CD14-positive monocyte (primary cell): ENCODE results near the gene ENTREP3. TPM values are rescaled to one million over a fixed set of nuclear protein-coding genes. Genes with fewer than 3 reads are reported as not detected.
"Not testable (repeated sequence)": the region's sequence is repeated elsewhere in the genome, so short reads cannot be mapped to it uniquely, and the experiment has no call there.

Experiments used
- DNase-seq, 3 donors: peaks; one replicate each; pipeline ENCODE4 v3.0.0-alpha.2; 2011 to 2022
- H2AFZ ChIP-seq: 2 replicates; pipeline ENCODE4 v1.6.0; 2012; ENCODE audit warnings: mild to moderate bottlenecking, low read depth, low read length, inconsistent platforms; ENCODE audit not compliant: insufficient read depth, poor library complexity, severe bottlenecking
- H3K27ac ChIP-seq, 2 donors: 1 replicate in 1 of 2; 2 replicates in 1 of 2; pipeline ENCODE4 v1.5.1; 2012 to 2013; ENCODE audit warnings: low read length in 2 of 2, control low read depth in 1 of 2, inconsistent platforms in 1 of 2, low read depth in 1 of 2, mild to moderate bottlenecking in 1 of 2
- H3K27me3 ChIP-seq, 2 donors: one replicate each; pipeline versions ENCODE4 v1.6.0 to v1.6.1; 2011 to 2013; ENCODE audit warnings: low read length in 2 of 2; ENCODE audit not compliant: control insufficient read depth in 2 of 2, insufficient read depth in 2 of 2
- H3K36me3 ChIP-seq, 2 donors: replicated peaks in 1 of 2; 1 replicate in 1 of 2; 2 replicates in 1 of 2; pipeline versions ENCODE4 v1.5.1 to v1.6.1; 2012 to 2013; ENCODE audit warnings: low read length in 2 of 2, control low read depth in 1 of 2, inconsistent platforms in 1 of 2, mild to moderate bottlenecking in 1 of 2; ENCODE audit not compliant: insufficient read depth in 2 of 2, control insufficient read depth in 1 of 2
- H3K4me1 ChIP-seq, 2 donors: 1 replicate in 1 of 2; 2 replicates in 1 of 2; pipeline versions ENCODE4 v1.5.1 to v1.6.1; 2012 to 2013; ENCODE audit warnings: low read length in 2 of 2, control low read depth in 1 of 2, inconsistent platforms in 1 of 2, mild to moderate bottlenecking in 1 of 2, moderate library complexity in 1 of 2; ENCODE audit not compliant: insufficient read depth in 2 of 2, control insufficient read depth in 1 of 2
- H3K4me2 ChIP-seq: replicated peaks from 2 replicates; pipeline ENCODE3; 2012; ENCODE audit warnings: low read length, moderate library complexity, mild to moderate bottlenecking; ENCODE audit not compliant: poor library complexity, severe bottlenecking; ENCODE audit errors: extremely low read depth
- H3K4me3 ChIP-seq, 3 experiments: fragments of 200-600 bp in 1 of 3; sonication (generic) in 1 of 3; replicated peaks in 1 of 3; 1 replicate in 2 of 3; 2 replicates in 1 of 3; pipeline ENCODE4 v1.5.1; 2011 to 2013; ENCODE audit warnings: low read length in 3 of 3, mild to moderate bottlenecking in 3 of 3, control low read depth in 2 of 3, low read depth in 2 of 3, inconsistent platforms in 1 of 3, moderate library complexity in 1 of 3
- H3K79me2 ChIP-seq: 2 replicates; pipeline ENCODE4 v1.6.0; 2012; ENCODE audit warnings: mild to moderate bottlenecking, control low read depth, inconsistent platforms, low read length, moderate library complexity; ENCODE audit not compliant: insufficient read depth
- H3K9ac ChIP-seq: 2 replicates; pipeline ENCODE4 v1.6.0; 2017; ENCODE audit warnings: low read length, mild to moderate bottlenecking; ENCODE audit not compliant: insufficient read depth, poor library complexity, severe bottlenecking
- H3K9me3 ChIP-seq, 2 donors: replicated peaks in 1 of 2; 1 replicate in 1 of 2; 2 replicates in 1 of 2; pipeline versions ENCODE4 v1.5.1 to v1.6.1; 2012 to 2013; ENCODE audit warnings: low read length in 2 of 2, control low read depth in 1 of 2; ENCODE audit not compliant: control insufficient read depth in 1 of 2, insufficient read depth in 1 of 2
- H4K20me1 ChIP-seq: 2 replicates; pipeline ENCODE4 v1.6.0; 2012; ENCODE audit warnings: mild to moderate bottlenecking, low read length, control low read depth, moderate library complexity; ENCODE audit not compliant: insufficient read depth
- H3K27ac Mint-ChIP-seq, 7 donors: one replicate each; pipeline ENCODE4 v1.8.0; 2020; ENCODE audit warnings: mild to moderate bottlenecking in 7 of 7, mixed read lengths in 7 of 7, moderate library complexity in 6 of 7, inconsistent platforms in 2 of 7
- H3K27me3 Mint-ChIP-seq, 3 donors: one replicate each; pipeline ENCODE4 v1.8.0; 2021 to 2022; ENCODE audit warnings: low read depth in 3 of 3, mild to moderate bottlenecking in 3 of 3, mixed read lengths in 3 of 3, moderate library complexity in 3 of 3, inconsistent platforms in 1 of 3
- H3K36me3 Mint-ChIP-seq, 2 donors: one replicate each; pipeline ENCODE4 v1.8.0; 2020; ENCODE audit warnings: mixed read lengths in 2 of 2, inconsistent platforms in 1 of 2, mild to moderate bottlenecking in 1 of 2
- H3K4me1 Mint-ChIP-seq: one replicate; pipeline ENCODE4 v1.8.0; 2020; ENCODE audit warnings: mild to moderate bottlenecking, mixed read lengths
- H3K4me3 Mint-ChIP-seq, 2 donors: one replicate each; pipeline ENCODE4 v1.8.0; 2020; ENCODE audit warnings: mild to moderate bottlenecking in 2 of 2, mixed read lengths in 2 of 2, moderate library complexity in 1 of 2
- H3K9me3 Mint-ChIP-seq, 7 donors: one replicate each; pipeline ENCODE4 v1.8.0; 2020 to 2022; ENCODE audit warnings: mixed read lengths in 7 of 7, mild to moderate bottlenecking in 6 of 7, moderate library complexity in 6 of 7, inconsistent platforms in 2 of 7
- WGBS: methylation state at CpG from one replicate; pipeline ENCODE4 v1.1.5; 2013; ENCODE audit warnings: missing lambda C conversion rate; ENCODE audit not compliant: insufficient coverage; 5-methylcytosine and 5-hydroxymethylcytosine counted together
- intact Hi-C, 2 donors: fragments of 100-400 bp; cut with micrococcal nuclease; formaldehyde crosslinking; loops; one replicate each; pipeline versions ENCODE4 v1.15.0 to v1.15.1; 2023
- polyA plus RNA-seq, 3 donors: library from polyadenylated mRNA; depleted of rRNA in 1 of 3; unstranded in 2 of 3; stranded (reverse) in 1 of 3; fragments of 300-500 nt in 2 of 3; fragments of >200 nt in 1 of 3; fragmentation: Illumina TruSeq in 2 of 3; gene quantifications; 1 replicate in 2 of 3; 2 replicates in 1 of 3; pipeline ENCODE4 v1.2.3, GENCODE V29; 2012 to 2021
- TF ChIP-seq, protein P1 (sequence below): fragments of 200-600 bp; IDR thresholded peaks from one replicate; pipeline ENCODE4 v1.8.0; 2022; ENCODE audit warnings: antibody characterized with exemption, mild to moderate bottlenecking

ENTREP3 gene
- polyA plus RNA-seq, 3 donors = 0.87 to 7.5 (median 1.9) TPM

DNA sequence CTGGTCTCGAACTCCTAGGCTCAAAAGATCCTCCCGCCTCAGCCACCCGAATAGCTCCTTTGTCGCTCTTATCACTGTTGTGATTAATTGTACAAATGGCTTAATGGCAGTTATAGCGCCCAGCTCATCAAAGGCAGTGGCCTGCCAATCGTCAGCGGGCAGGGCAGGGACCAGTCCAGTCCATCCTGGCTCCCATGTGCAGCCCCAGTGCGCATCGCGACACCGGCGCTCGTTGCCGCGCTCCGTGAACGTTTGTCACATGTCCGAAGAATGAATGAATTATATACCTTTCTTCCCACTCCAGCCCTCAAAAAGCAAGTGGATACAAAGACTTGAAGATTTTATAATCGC lies 28.4 kb downstream of the ENTREP3 start:
- no peaks in the 10 kb centered on the region for H4K20me1 ChIP-seq
- H3K9me3 Mint-ChIP-seq = no peaks in the 10 kb centered on the region
- peaks cover 60 to 63% of the 10 kb centered on the region in 2 donors for H3K4me1 ChIP-seq

GRCh38 chr1:155226188-155226909 lies 28.9 kb downstream of the ENTREP3 start:
- peaks cover 64 to 68% of the 10 kb centered on the region in 2 donors for H3K4me1 ChIP-seq
- H2AFZ ChIP-seq = peak overlapping the region; percentile 80

More for the DNA sequence above, 28.4 kb downstream of the ENTREP3 start:
- peak overlapping the region; percentile 58 to 80 for H3K27ac ChIP-seq
- H3K36me3 ChIP-seq = no peaks in the 10 kb centered on the region
- 0% methylated on average over 15 of the region's 19 CpGs for WGBS
- peaks cover 2 to 10% (median 2%) of the 10 kb centered on the region in 3 donors for H3K27me3 Mint-ChIP-seq
- H3K4me2 ChIP-seq = peak overlapping the region; percentile 98
- H3K36me3 Mint-ChIP-seq = no peaks in the 10 kb centered on the region
- H3K4me3 ChIP-seq = peak overlapping the region; percentile 62 to 87 (median 68)
- peaks cover 18% of the 10 kb centered on the region for H3K79me2 ChIP-seq
- peak overlapping the region; percentile 89 to 95 (median 93) for H3K27ac Mint-ChIP-seq
- TF ChIP-seq, protein P1, sequence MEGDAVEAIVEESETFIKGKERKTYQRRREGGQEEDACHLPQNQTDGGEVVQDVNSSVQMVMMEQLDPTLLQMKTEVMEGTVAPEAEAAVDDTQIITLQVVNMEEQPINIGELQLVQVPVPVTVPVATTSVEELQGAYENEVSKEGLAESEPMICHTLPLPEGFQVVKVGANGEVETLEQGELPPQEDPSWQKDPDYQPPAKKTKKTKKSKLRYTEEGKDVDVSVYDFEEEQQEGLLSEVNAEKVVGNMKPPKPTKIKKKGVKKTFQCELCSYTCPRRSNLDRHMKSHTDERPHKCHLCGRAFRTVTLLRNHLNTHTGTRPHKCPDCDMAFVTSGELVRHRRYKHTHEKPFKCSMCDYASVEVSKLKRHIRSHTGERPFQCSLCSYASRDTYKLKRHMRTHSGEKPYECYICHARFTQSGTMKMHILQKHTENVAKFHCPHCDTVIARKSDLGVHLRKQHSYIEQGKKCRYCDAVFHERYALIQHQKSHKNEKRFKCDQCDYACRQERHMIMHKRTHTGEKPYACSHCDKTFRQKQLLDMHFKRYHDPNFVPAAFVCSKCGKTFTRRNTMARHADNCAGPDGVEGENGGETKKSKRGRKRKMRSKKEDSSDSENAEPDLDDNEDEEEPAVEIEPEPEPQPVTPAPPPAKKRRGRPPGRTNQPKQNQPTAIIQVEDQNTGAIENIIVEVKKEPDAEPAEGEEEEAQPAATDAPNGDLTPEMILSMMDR = peak; percentile 56
- H3K4me3 Mint-ChIP-seq = peak overlapping the region; percentile 80 to 89
- H3K4me1 Mint-ChIP-seq = peaks cover 50% of the 10 kb centered on the region
- H2AFZ ChIP-seq = peak overlapping the region; percentile 80
- DNase-seq = peak in 2 of 3 donors; percentile 31 to 41
- H3K9ac ChIP-seq = peak overlapping the region; percentile 43
- intact Hi-C loops = loop anchor here (1.0 to 2.0 kb wide), 2 partner anchors 20 kb away; partner anchors contain the start of gene THBS3 (in 2 of the 2)
- no peaks in the 10 kb centered on the region for H3K27me3 ChIP-seq
- no peaks in the 10 kb centered on the region for H3K9me3 ChIP-seq

GRCh38 chr1:155225404-155225759 lies 29.9 kb downstream of the ENTREP3 start:
- H4K20me1 ChIP-seq, H3K9me3 ChIP-seq, H3K27ac ChIP-seq, H3K36me3 Mint-ChIP-seq, H3K27me3 ChIP-seq, H3K4me2 ChIP-seq, DNase-seq, H3K36me3 ChIP-seq, H3K9ac ChIP-seq, H3K9me3 Mint-ChIP-seq, H2AFZ ChIP-seq, intact Hi-C loops, H3K4me3 ChIP-seq: not testable (repeated sequence)
- Mint-ChIP-seq H3K27me3 (peaks cover 0 to 10% (median 2%) of the 10 kb centered on the region in 3 donors), H3K4me1 (peaks cover 58% of the 10 kb centered on the region), H3K4me3 (peak overlapping the region in 1 of 2 donors; percentile 39), H3K27ac (peak overlapping the region in 6 of 7 donors; percentile 33 to 95 (median 90))
- WGBS = 100% methylated on average over 4 of the region's 8 CpGs
- H3K79me2 ChIP-seq = peaks cover 18% of the 10 kb centered on the region
- peaks cover 74 to 78% of the 10 kb centered on the region in 2 donors for H3K4me1 ChIP-seq

More at GRCh38 chr1:155226188-155226909, 28.9 kb downstream of the ENTREP3 start:
- Histone ChIP-seq H3K27ac (peak overlapping the region; percentile 58 to 80), H3K27me3 (no peaks in the 10 kb centered on the region), H3K79me2 (peaks cover 18% of the 10 kb centered on the region), H3K4me2 (peak overlapping the region; percentile 98), H3K4me3 (peak overlapping the region; percentile 62 to 87 (median 68)), H3K9me3 (no peaks in the 10 kb centered on the region), H3K36me3 (no peaks in the 10 kb centered on the region), H3K9ac (peak overlapping the region; percentile 43), H4K20me1 (no peaks in the 10 kb centered on the region)
- WGBS = 0% methylated on average over 6 of the region's 7 CpGs
- Mint-ChIP-seq H3K4me1 (peaks cover 53% of the 10 kb centered on the region), H3K27ac (peak overlapping the region; percentile 89 to 95 (median 93)), H3K9me3 (no peaks in the 10 kb centered on the region), H3K4me3 (peak overlapping the region; percentile 80 to 89), H3K36me3 (no peaks in the 10 kb centered on the region), H3K27me3 (peaks cover 2 to 10% (median 2%) of the 10 kb centered on the region in 3 donors)
- intact Hi-C loops = loop anchor here (1.0 to 2.0 kb wide), 2 partner anchors 19 to 20 kb away; partner anchors contain the start of gene THBS3 (in 2 of the 2)
- TF ChIP-seq, protein P1 = peak; percentile 78
- DNase-seq = peak; percentile 81 to 89 (median 85)
